ENCODE measurements around the gene SERHL2. TPM values are rescaled to one million over a fixed set of nuclear protein-coding genes. Genes with fewer than 3 reads are reported as not detected.

SERHL2 gene
- total and polyA plus RNA-seq, 2 experiments from 2014 or later, result 1.5 to 2.1 TPM

GRCh38 chr22:42586381-42586780 lies 32.6 kb downstream of the SERHL2 start:
- H3K9me2 ChIP-seq (ENCODE audit: insufficient read depth), result no peaks in the 10 kb centered on the region
- TF ChIP-seq STAT1 (IDR thresholded peaks at IDR 0.05; ENCODE audit: unreplicated experiment) (no peak), ZNF331 (CRISPR knock-in tag; IDR thresholded peaks at IDR 0.05; ENCODE audit: low read depth) (no peak), EZH2phosphoT487 (IDR thresholded peaks at IDR 0.05; ENCODE audit: unreplicated experiment) (no peak), CREB1 (CRISPR knock-in tag; IDR thresholded peaks at IDR 0.05; ENCODE audit: low read depth) (no peak), POLR2AphosphoS5 (IDR thresholded peaks at IDR 0.05; ENCODE audit: low read depth) (no peak), JUNB (IDR thresholded peaks at IDR 0.05; ENCODE audit: unreplicated experiment) (no peak), ZNF114 (CRISPR knock-in tag; IDR thresholded peaks at IDR 0.05) (no peak), REST (IDR thresholded peaks at IDR 0.05; ENCODE audit: unreplicated experiment) (no peak), NANOG (IDR thresholded peaks at IDR 0.05; ENCODE audit: borderline replicate concordance) (no peak), EZH2 (IDR thresholded peaks at IDR 0.05; ENCODE audit: low read depth, unreplicated experiment) (no peak), ETS1 (IDR thresholded peaks at IDR 0.05) (no peak), ZNF462 (CRISPR knock-in tag; IDR thresholded peaks at IDR 0.05) (no peak), CTCF (conservative IDR thresholded peaks at IDR 0.05; ENCODE audit: low read depth in 2 of 2) (no peak)
- H2AFZ ChIP-seq, result no peak overlapping the region
- no peak overlapping the region for H3K27ac Mint-ChIP-seq
- no peak overlapping the region for H3K27ac ChIP-seq (ENCODE audit: low read depth)
- peaks cover 3% of the 10 kb centered on the region; the same call in 1 of the 2 replicates for H3K4me1 ChIP-seq (ENCODE audit: insufficient read depth)
- peaks cover 73% of the 10 kb centered on the region for H3K36me3 Mint-ChIP-seq (ENCODE audit: low read depth)
- DNase-seq (ENCODE audit: low spot score), result no peak
- no peak overlapping the region for H3K4me2 ChIP-seq
- H3K27me3 ChIP-seq (ENCODE audit: insufficient read depth), result no peaks in the 10 kb centered on the region
- ATAC-seq, result no peak
- peaks cover 29% of the 10 kb centered on the region for H4K20me1 ChIP-seq (replicated peaks; ENCODE audit: insufficient read depth)
- peaks cover 21% of the 10 kb centered on the region; the same call in 1 of the 2 replicates for H3F3A ChIP-seq (replicated peaks; ENCODE audit: low read depth)
- peaks cover 10% of the 10 kb centered on the region for H3K27me3 Mint-ChIP-seq (ENCODE audit: insufficient read depth, low read depth, poor library complexity)
- no peaks in the 10 kb centered on the region for H3K9me3 Mint-ChIP-seq
- H3K4me1 Mint-ChIP-seq, result peaks cover 6% of the 10 kb centered on the region
- peaks cover 24% of the 10 kb centered on the region for H3K36me3 ChIP-seq (ENCODE audit: insufficient read depth)
- H3K4me3 ChIP-seq, result no peak overlapping the region
- no peaks in the 10 kb centered on the region; the same call in 1 of the 2 replicates for H3K79me2 ChIP-seq (replicated peaks; ENCODE audit: insufficient read depth)
- no peak overlapping the region for H3K4me3 Mint-ChIP-seq

Measured in GM23338 (cell line).